LNCaP clone FGC (cell line): ENCODE results near the gene NUMA1.
A peak's percentile ranks its signal among the peaks of the same experiment; 100 is the strongest.

ENCODE experiments used
- DNase-seq: peaks from one replicate; pipeline ENCODE4 v3.0.0-alpha.2; 2011; ENCODE audit warnings: low read depth
- H3K4me3 ChIP-seq: 2 replicates; pipeline ENCODE4 v1.5.1; 2011; ENCODE audit warnings: mild to moderate bottlenecking, low read depth, low read length, control low read depth
- TF ChIP-seq, protein P1 (sequence below): IDR thresholded peaks from 2 replicates; pipeline ENCODE4 v1.5.1; 2012; ENCODE audit warnings: mild to moderate bottlenecking; ENCODE audit not compliant: control insufficient read depth, insufficient read depth; ENCODE audit errors: extremely low read depth

NUMA1 gene

DNA sequence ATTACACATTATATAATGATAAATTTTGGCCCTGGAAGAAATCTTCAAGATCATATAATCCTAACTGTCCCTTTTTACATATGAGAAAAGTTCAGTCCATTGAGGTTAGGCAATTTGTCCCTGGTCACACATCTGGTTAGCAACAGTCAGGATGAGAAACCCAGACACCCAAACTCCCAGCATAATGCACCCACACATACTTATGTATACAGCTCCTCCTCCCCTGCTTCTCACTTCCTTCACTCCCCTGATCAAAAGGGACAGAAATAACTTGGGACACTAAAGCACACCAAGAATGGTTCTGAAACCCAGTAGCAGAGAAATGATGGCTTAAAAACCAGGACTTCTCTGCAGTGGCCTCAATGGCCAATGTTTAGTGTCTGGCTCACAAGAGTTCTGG is 11.1 kb downstream of the NUMA1 start:
- DNase-seq: no peak
- TF ChIP-seq, protein P1, sequence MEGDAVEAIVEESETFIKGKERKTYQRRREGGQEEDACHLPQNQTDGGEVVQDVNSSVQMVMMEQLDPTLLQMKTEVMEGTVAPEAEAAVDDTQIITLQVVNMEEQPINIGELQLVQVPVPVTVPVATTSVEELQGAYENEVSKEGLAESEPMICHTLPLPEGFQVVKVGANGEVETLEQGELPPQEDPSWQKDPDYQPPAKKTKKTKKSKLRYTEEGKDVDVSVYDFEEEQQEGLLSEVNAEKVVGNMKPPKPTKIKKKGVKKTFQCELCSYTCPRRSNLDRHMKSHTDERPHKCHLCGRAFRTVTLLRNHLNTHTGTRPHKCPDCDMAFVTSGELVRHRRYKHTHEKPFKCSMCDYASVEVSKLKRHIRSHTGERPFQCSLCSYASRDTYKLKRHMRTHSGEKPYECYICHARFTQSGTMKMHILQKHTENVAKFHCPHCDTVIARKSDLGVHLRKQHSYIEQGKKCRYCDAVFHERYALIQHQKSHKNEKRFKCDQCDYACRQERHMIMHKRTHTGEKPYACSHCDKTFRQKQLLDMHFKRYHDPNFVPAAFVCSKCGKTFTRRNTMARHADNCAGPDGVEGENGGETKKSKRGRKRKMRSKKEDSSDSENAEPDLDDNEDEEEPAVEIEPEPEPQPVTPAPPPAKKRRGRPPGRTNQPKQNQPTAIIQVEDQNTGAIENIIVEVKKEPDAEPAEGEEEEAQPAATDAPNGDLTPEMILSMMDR: no peak
- H3K4me3 ChIP-seq: peak overlapping the region; percentile 44

DNA sequence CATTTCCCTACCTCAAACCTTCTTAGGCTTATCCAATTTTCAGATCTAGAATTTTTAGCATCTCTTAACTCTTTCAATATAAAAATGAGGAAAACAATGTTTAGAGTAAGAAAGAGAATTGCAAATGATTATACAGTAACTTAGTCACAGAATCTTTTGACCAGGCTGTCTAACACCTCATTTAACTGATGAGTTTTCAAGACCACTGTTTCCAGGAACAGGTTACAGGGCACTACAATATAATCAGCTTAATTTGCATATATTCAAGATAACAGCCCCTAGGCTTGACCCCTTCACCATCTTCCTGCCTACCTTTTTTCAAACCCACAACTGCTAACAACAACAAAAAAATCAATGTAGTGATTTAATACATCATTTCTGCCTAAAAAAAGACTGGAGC is 12.7 kb downstream of the NUMA1 start:
- no peak overlapping the region for H3K4me3 ChIP-seq
- TF ChIP-seq, protein P1: no peak
- no peak for DNase-seq

GRCh38 chr11:72067266-72067665 is 13.1 kb downstream of the NUMA1 start:
- DNase-seq: no peak
- peak overlapping the region; percentile 28 for H3K4me3 ChIP-seq
- TF ChIP-seq, protein P1: no peak

- H3K4me3 ChIP-seq: peak overlapping the region; percentile 28
- TF ChIP-seq, protein P1: no peak
- no peak for DNase-seq
Measured at GRCh38 chr11:72066855-72067254, 13.5 kb downstream of the NUMA1 start.

GRCh38 chr11:72061739-72062396 is 18.5 kb downstream of the NUMA1 start:
- no peak overlapping the region for H3K4me3 ChIP-seq
- TF ChIP-seq, protein P1: no peak
- DNase-seq: no peak

DNA sequence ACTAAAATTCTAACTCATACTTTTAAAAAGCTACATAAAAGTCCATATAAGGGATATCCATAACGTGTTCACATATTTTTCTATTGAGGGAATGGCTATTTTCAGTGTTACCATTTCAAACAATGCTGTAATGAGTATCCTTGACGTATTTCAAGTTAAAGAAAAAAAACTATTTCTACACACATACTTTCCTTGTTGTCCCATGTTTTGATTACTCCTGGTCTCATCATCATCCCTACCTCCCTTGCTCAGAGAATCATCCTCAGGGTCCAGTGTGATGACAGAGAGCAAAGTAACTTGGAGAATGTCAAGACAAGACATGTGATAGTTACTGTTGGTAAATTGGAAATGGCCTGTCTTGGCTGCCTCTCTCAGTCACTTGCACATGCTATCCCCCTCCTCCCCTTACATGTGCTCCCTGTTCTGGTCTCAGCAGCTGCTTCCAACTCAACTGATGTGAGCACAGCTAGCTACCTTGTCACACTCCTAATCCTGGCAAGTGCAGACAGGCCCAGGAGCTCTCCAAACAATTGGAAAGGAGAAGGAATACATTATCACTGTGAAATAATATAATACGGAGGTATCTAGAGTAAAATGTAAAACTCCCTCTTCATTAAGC is 21.8 kb downstream of the NUMA1 start:
- H3K4me3 ChIP-seq: no peak overlapping the region
- TF ChIP-seq, protein P1: no peak
- DNase-seq: no peak
